Hepatocyte (in vitro differentiated cells): Measurements from ENCODE around the gene ZDHHC12.

Experiments used
- EZH2 ChIP-seq: fragments of 200-600 bp; sonication (generic); IDR thresholded peaks from 2 replicates; pipeline ENCODE4 v1.6.1; 2016; ENCODE audit warnings: antibody characterized with exemption, mild to moderate bottlenecking, borderline replicate concordance
- TF ChIP-seq, protein P1 (sequence below): fragments of 200-600 bp; sonication (generic); IDR thresholded peaks from 2 replicates; pipeline ENCODE4 v1.5.1; 2016; ENCODE audit warnings: antibody characterized with exemption, mild to moderate bottlenecking; ENCODE audit not compliant: poor library complexity

DNA sequence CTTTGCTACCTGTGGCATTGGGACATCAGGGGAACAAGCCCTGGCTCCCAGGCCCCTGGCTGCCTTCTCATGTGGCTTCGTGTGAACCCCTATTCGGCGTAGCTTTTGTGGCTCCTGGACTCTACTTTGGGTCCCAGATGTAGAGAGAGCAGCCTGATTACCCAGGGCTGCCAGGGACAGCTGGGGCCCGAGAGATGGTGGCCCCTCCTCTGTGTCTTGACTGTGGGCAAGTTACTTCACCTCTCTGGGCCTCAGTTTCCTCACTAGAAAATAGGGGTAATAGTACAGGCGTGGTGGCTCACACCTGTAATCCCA is 19.6 kb downstream of the ZDHHC12 start:
- TF ChIP-seq EZH2, result no peak
- TF ChIP-seq, protein P1, sequence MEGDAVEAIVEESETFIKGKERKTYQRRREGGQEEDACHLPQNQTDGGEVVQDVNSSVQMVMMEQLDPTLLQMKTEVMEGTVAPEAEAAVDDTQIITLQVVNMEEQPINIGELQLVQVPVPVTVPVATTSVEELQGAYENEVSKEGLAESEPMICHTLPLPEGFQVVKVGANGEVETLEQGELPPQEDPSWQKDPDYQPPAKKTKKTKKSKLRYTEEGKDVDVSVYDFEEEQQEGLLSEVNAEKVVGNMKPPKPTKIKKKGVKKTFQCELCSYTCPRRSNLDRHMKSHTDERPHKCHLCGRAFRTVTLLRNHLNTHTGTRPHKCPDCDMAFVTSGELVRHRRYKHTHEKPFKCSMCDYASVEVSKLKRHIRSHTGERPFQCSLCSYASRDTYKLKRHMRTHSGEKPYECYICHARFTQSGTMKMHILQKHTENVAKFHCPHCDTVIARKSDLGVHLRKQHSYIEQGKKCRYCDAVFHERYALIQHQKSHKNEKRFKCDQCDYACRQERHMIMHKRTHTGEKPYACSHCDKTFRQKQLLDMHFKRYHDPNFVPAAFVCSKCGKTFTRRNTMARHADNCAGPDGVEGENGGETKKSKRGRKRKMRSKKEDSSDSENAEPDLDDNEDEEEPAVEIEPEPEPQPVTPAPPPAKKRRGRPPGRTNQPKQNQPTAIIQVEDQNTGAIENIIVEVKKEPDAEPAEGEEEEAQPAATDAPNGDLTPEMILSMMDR, result no peak
